ENCODE results near the gene NCOA7. TPM values are rescaled to one million over a fixed set of nuclear protein-coding genes. Genes with fewer than 3 reads are reported as not detected.

NCOA7 gene
- total RNA-seq, 1 donor, result 34.0 TPM

DNA sequence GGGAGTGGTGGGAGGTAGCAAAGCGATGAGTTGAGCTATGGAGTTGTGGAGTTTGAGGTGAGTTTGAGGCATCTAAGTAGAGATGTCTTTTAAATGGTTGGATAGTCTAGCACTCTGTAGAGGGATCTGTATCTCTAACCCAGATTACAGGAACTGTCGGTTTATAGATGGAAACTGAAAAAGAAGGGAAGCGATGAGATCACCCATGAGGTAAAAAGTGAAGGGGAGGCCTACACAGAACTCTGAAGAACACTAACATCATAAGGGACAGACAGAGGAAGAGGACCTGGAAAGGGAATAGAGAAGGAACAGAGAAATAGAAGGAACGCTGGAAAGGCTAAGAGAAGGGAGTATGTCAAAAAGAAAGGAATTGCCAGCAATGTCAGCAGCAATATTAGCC, 168.3 kb downstream of the NCOA7 start:
- H3K27me3 ChIP-seq (ENCODE audit: insufficient read depth, low read length), result peaks cover 4% of the 10 kb centered on the region
- no peak overlapping the region for H3K4me3 ChIP-seq (ENCODE audit: insufficient read depth, low read length)
- H3K27ac ChIP-seq (ENCODE audit: low read depth, low read length), result no peak overlapping the region
- H3K4me2 ChIP-seq (ENCODE audit: insufficient read depth, low read length), result no peak overlapping the region
- peaks cover 5% of the 10 kb centered on the region for H4K20me1 ChIP-seq (ENCODE audit: insufficient read depth, low read length)
- TF ChIP-seq, protein P1, sequence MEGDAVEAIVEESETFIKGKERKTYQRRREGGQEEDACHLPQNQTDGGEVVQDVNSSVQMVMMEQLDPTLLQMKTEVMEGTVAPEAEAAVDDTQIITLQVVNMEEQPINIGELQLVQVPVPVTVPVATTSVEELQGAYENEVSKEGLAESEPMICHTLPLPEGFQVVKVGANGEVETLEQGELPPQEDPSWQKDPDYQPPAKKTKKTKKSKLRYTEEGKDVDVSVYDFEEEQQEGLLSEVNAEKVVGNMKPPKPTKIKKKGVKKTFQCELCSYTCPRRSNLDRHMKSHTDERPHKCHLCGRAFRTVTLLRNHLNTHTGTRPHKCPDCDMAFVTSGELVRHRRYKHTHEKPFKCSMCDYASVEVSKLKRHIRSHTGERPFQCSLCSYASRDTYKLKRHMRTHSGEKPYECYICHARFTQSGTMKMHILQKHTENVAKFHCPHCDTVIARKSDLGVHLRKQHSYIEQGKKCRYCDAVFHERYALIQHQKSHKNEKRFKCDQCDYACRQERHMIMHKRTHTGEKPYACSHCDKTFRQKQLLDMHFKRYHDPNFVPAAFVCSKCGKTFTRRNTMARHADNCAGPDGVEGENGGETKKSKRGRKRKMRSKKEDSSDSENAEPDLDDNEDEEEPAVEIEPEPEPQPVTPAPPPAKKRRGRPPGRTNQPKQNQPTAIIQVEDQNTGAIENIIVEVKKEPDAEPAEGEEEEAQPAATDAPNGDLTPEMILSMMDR (IDR thresholded peaks at IDR 0.05; ENCODE audit: extremely low read depth, low read depth, low read length), result no peak
- H3K79me2 ChIP-seq (ENCODE audit: insufficient read depth, low read length), result peaks cover 59% of the 10 kb centered on the region
- no peaks in the 10 kb centered on the region for H3K9me3 ChIP-seq (ENCODE audit: low read depth, low read length)
- H3K4me1 ChIP-seq (ENCODE audit: insufficient read depth, low read length), result peaks cover 18% of the 10 kb centered on the region
- no peak for DNase-seq (ENCODE audit: insufficient read length, low spot score, missing footprints)
- H3K36me3 ChIP-seq (ENCODE audit: insufficient read depth, low read length), result no peaks in the 10 kb centered on the region
- no peak overlapping the region for H2AFZ ChIP-seq (ENCODE audit: low read length)

DNA sequence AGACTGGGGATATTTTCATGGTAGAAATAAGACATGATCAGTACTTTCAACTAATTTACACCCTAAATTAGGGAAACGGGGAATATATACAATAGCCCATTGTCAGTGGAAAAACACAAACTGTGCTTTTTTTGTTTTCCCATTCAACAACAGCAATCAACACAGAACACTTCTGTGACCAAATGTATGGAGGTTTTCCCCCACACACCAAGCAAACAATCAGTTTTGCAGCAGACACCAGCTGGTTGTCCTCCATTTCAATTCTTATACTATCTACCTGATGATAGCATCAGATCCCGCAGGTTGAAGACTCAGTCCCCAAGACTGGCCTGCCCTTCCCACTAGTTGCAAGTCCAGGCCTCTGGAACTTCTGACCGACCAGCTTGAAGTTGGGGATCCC, 170.4 kb downstream of the NCOA7 start:
- H2AFZ ChIP-seq (ENCODE audit: low read length), result no peak overlapping the region
- H4K20me1 ChIP-seq (ENCODE audit: insufficient read depth, low read length), result peaks cover 5% of the 10 kb centered on the region
- H3K79me2 ChIP-seq (ENCODE audit: insufficient read depth, low read length), result peaks cover 69% of the 10 kb centered on the region
- no peaks in the 10 kb centered on the region for H3K9me3 ChIP-seq (ENCODE audit: low read depth, low read length)
- no peak overlapping the region for H3K4me3 ChIP-seq (ENCODE audit: insufficient read depth, low read length)
- no peaks in the 10 kb centered on the region for H3K27me3 ChIP-seq (ENCODE audit: insufficient read depth, low read length)
- no peak overlapping the region for H3K27ac ChIP-seq (ENCODE audit: low read depth, low read length)
- DNase-seq (ENCODE audit: insufficient read length, low spot score, missing footprints), result no peak
- H3K4me2 ChIP-seq (ENCODE audit: insufficient read depth, low read length), result no peak overlapping the region
- H3K4me1 ChIP-seq (ENCODE audit: insufficient read depth, low read length), result peaks cover 15% of the 10 kb centered on the region
- TF ChIP-seq, protein P1 (IDR thresholded peaks at IDR 0.05; ENCODE audit: extremely low read depth, low read depth, low read length), result no peak
- no peaks in the 10 kb centered on the region for H3K36me3 ChIP-seq (ENCODE audit: insufficient read depth, low read length)

DNA sequence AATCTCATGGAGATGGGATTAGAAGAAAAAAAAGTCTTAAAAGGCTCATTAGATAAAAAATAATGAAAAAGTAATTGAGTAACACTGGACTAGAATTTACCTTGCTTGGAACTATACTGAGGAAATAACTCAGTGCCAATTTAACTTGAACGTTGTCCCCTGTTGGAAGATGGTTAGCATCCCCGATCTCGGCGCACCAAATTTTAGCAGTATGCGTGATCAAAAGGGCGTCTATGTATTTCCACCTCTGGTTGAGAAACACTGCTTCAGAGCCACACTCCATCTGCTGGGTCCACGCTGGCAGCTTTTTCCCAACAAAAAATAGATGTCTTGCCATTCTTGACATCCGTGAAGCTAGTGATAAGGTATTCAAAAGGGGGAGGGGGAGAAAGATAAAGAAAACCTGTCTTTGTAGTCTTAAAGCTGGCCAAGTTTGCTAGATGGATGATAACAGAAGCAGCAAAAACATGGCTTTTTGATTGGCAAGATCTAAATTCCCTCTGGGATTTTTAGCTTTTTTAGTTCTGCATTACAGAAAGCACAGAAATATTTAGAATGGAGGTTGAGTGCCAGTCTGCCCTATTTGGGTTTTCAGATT, 172.2 kb downstream of the NCOA7 start:
- H3K4me1 ChIP-seq (ENCODE audit: insufficient read depth, low read length), result peaks cover 5% of the 10 kb centered on the region

DNA sequence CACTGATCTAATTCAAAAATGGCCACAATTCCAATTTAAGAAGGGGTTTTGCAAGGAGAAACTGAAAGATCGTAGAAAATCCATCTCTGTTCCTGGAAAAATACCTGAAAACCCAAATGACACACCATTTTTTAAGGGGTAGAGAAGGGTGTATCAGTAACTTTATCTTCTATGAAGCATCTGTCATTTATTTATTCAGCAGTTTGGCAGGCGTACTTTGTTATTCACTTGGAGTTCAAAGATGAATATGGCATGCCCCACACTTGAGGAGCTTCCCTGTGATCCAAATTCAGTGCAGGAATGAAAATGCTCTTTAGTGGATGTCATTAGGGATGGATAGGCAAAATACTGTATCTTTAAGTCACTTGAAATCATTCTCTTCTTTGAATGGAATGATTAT, 173.1 kb downstream of the NCOA7 start:
- H3K9me3 ChIP-seq (ENCODE audit: low read depth, low read length), result no peaks in the 10 kb centered on the region
- TF ChIP-seq, protein P1 (IDR thresholded peaks at IDR 0.05; ENCODE audit: extremely low read depth, low read depth, low read length), result no peak
- H2AFZ ChIP-seq (ENCODE audit: low read length), result no peak overlapping the region
- peaks cover 5% of the 10 kb centered on the region for H4K20me1 ChIP-seq (ENCODE audit: insufficient read depth, low read length)
- no peaks in the 10 kb centered on the region for H3K27me3 ChIP-seq (ENCODE audit: insufficient read depth, low read length)
- no peak overlapping the region for H3K4me3 ChIP-seq (ENCODE audit: insufficient read depth, low read length)
- no peak overlapping the region for H3K27ac ChIP-seq (ENCODE audit: low read depth, low read length)
- H3K79me2 ChIP-seq (ENCODE audit: insufficient read depth, low read length), result peaks cover 47% of the 10 kb centered on the region
- H3K4me1 ChIP-seq (ENCODE audit: insufficient read depth, low read length), result no peaks in the 10 kb centered on the region
- DNase-seq (ENCODE audit: insufficient read length, low spot score, missing footprints), result no peak
- H3K36me3 ChIP-seq (ENCODE audit: insufficient read depth, low read length), result peaks cover 5% of the 10 kb centered on the region
- no peak overlapping the region for H3K4me2 ChIP-seq (ENCODE audit: insufficient read depth, low read length)

More for the DNA sequence above, 172.2 kb downstream of the NCOA7 start:
- Histone ChIP-seq H3K4me3 (ENCODE audit: insufficient read depth, low read length) (no peak overlapping the region), H4K20me1 (ENCODE audit: insufficient read depth, low read length) (peaks cover 5% of the 10 kb centered on the region), H3K4me2 (ENCODE audit: insufficient read depth, low read length) (no peak overlapping the region), H3K36me3 (ENCODE audit: insufficient read depth, low read length) (peaks cover 2% of the 10 kb centered on the region), H3K27me3 (ENCODE audit: insufficient read depth, low read length) (no peaks in the 10 kb centered on the region), H3K27ac (ENCODE audit: low read depth, low read length) (no peak overlapping the region), H3K9me3 (ENCODE audit: low read depth, low read length) (no peaks in the 10 kb centered on the region), H2AFZ (ENCODE audit: low read length) (no peak overlapping the region), H3K79me2 (ENCODE audit: insufficient read depth, low read length) (peaks cover 55% of the 10 kb centered on the region)
- no peak for DNase-seq (ENCODE audit: insufficient read length, low spot score, missing footprints)
- TF ChIP-seq, protein P1 (IDR thresholded peaks at IDR 0.05; ENCODE audit: extremely low read depth, low read depth, low read length), result no peak
